NCI-H2029 treated with DMSO at 0.1 percent for 48 hours (cell line): ENCODE measurements around the gene GPX6.
"Not testable (repeated sequence)": the region's sequence is repeated elsewhere in the genome, so short reads cannot be mapped to it uniquely, and the experiment has no call there.

Experiments
- DNase-seq: peaks from one replicate; lab custom pipeline; 2025; lab: John Stamatoyannopoulos, UW

The GPX6 gene, protein sequence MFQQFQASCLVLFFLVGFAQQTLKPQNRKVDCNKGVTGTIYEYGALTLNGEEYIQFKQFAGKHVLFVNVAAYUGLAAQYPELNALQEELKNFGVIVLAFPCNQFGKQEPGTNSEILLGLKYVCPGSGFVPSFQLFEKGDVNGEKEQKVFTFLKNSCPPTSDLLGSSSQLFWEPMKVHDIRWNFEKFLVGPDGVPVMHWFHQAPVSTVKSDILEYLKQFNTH

DNA sequence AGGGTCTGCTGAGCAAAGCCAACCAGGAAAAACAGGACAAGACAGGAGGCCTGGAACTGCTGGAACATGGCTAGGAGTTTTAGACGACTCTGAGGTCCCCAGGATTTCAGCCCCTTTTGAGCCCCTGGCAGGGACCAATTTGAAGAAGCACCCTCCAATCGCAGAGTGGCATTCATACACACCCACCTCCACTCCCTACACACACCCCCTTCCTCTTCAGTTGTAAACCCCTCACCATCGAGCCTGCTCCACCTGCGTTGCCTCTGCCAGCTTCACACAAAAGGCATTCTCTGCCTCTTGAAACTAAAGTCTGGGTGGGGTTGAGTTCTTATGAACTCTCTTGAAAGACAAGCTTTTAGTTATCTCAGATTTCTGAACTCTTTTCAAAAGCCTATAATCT lies at the start of gene GPX6:
GPX6 (minus strand) TSS at position 118 of the 400 bp plus-strand sequence; CDS start at position 68, 50 bp downstream.
- no peak for DNase-seq

DNA sequence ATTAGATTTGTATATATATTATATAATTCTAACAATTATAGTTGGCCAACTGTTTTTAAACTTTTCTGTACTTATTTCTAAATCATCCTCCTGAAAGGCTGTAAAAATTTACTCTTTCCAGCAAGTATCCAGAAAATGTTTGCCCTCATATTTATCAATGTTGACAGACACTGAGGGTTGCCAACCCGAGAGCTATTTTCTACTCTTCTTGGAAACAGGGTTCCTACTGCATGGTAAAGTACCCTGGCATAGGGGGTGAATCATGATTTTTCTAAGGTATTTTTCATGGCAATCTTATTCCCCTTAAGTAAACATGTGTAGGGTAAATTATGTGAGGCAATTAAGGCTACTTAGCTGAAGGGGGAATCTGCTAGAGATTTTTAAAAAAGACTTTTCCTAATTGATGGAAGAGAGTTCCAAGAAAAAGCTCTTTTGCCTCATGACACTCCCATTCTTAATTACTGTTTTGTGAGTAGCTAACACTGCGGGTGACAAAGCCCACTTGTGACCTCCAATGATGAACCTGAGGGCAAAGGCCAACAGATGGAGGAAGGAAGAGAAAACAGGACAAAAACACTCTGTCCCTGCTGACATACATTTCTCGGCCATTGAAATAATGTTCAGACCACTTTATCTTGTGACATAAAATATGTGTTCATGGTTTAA lies 48.0 kb upstream of the GPX6 start:
- no peak for DNase-seq

DNA sequence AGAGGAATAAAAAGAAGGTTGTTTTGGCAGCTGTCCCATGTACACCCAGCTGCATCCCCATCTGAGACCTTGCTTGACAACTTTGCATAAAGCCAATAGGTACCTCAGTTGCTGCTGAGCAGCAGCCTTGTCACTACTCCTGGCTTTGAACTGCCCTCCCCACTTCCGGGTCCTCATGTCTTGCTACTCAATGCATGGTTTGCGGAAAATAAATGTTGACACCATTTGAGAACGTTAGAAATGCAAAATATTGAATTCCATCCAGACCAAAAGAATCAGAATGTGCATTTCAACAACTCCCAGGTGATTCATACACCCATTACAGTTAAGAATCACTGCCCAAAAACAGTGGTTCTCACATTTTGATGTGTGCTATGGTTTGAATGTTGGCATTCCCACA lies 43.0 kb upstream of the GPX6 start:
- DNase-seq: no peak

DNA sequence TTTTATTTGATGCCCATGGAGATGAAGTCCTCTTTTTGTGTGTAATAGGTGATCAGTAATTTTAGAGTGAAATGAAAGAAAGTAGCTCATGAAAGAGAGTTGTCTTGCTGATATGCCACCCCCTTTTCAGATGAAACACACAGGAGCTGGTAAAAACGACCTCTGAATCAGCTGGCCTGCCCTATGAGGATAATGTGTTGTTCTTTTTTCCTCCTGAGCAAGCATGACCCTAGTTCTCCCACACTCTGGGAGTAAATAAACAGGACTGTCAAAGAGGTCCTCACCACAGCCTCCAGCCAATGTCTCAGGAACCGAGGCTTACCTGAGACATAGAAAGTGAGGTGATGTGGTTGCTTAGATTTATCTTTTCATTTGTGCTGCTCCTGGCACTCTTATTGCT lies 39.5 kb upstream of the GPX6 start:
- DNase-seq: no peak

DNA sequence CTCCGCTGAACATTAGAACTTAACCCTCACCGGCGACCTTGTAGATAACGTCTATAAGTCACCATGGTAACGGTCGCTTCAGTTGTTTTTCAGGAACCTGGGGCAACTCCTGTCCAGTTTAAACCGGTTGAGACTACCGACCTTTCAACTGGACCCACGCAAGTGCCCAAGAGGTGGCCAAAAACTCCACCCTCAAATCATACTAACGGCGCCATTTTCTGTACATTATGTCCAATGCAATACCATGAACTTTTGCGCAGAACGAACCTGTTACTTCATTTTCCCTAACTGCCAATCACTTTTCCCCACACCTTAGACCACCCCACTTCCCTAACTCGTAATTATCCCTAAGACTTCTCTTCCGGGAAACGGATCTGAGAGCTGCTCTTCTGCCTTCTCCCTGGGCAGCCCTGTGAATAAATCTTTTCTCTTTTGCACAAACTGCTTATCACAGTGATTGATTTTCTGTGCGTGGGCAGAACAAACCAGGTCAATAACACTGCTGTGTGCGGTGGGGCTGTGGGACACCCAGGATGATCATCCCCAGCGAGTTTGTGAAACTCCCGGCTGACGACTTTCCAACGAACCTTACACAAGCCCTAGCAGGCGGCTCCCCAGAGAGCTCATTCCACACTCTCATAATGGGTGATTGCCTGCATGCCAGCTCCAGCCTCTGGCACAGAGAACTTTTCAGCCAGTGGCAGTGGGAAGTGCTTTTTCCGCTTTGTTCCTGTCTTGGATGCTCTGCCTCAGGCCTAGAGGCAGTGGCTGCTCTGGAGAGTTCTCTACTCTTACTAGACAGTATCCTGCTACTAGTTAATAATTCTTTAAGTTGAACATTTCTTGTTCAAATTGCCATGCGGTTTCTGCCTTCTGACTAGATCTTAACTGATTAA lies 38.6 kb upstream of the GPX6 start:
- DNase-seq: no peak

DNA sequence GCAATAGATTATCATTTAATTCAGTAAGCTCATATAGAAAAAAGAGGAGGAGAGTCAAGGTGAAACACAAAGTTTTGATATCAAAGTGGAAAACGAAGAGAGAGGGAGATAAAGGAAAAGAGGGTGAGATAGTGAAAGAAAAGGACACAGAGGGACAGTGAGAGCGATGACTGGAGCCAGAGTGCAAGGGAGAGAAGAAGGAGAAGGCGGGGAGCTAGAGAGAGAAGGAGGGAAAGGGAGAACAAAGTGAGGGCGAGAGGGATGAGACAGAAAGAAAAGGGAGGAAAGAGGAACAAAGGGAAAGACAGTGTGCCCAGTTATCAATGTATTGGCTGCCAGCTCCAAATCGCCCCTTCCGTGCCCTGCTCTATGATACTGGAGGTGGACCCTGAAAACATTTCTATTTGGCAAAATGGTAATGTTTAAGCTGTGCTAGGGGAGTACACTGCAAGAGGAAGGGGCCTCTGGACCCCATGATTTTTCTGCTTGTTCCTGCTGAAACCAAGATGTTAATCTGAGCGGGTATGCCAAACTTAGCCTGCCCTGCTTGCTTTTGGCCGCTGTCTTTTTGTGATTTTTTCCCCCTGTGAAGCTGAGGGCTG lies 37.9 kb upstream of the GPX6 start:
- no peak for DNase-seq

DNA sequence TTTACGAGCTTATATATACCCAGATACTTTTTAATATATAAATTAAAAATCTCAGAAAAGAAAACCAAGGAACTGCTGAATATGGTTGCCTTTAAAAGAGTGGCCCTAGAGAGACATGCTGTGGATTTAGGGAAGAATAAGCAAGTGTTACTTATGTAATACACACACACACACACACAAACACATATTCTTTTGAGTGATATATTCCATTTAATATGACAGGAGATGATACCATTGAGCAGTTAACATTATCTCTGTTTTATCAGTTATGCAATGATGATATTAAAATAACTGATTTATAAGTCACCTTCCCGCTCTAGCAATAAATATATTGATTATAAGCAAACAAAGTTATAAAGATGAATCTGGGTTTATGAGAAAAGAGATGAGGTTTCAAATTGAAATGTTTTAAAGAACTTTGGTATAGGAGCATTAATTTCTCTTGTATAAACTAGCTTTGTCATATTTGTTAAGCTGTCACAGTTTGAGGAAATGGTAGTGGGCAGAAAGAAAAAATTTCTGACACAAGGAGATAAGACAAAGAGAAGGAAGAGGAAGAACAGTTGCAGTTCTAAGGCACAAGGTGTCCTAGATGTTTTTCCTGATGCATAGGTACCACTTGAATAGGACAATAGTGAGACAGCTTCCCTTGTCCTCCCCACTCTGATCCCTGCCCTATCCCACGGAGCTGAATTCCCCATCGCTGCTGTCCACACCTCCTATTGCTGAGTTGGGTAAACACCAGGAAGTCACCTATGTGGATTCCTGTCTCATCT lies 36.5 kb upstream of the GPX6 start:
- no peak for DNase-seq

DNA sequence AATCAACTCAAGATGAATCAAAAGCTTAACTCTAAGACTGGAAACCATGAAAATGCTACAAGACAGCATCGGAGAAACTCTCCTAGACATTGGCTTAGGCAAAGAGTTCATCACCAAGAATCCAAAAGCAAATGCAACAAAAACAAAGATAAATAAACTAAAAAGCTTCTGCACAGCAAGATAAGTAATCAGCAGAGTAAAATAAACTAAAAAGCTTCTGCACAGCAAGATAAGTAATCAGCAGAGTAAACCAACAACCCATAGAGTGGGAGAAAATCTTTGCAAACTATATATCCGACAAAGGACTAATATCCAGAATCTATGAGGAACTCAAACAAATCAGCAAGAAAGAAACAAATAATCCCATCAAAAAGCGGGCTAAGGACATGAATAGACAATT lies 31.4 kb upstream of the GPX6 start:
- not testable (repeated sequence) for DNase-seq

DNA sequence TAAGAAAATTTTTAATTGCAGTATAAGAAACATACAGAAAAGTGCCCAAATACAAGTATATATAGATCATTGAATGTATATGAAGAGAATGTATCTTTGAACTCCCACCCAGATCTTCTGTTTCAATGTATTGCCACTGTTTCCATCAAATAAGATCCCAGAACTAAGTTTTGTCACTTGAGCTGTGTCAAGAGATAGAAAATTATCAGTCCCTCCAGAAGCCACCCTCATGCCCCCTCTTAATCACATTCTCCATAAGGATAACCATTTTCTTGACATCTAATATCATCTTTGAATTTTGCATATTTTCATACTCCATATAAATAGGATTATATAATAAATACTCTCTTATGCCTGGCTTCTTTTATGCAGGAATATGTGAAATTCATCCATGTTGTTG lies 30.4 kb upstream of the GPX6 start:
- no peak for DNase-seq

DNA sequence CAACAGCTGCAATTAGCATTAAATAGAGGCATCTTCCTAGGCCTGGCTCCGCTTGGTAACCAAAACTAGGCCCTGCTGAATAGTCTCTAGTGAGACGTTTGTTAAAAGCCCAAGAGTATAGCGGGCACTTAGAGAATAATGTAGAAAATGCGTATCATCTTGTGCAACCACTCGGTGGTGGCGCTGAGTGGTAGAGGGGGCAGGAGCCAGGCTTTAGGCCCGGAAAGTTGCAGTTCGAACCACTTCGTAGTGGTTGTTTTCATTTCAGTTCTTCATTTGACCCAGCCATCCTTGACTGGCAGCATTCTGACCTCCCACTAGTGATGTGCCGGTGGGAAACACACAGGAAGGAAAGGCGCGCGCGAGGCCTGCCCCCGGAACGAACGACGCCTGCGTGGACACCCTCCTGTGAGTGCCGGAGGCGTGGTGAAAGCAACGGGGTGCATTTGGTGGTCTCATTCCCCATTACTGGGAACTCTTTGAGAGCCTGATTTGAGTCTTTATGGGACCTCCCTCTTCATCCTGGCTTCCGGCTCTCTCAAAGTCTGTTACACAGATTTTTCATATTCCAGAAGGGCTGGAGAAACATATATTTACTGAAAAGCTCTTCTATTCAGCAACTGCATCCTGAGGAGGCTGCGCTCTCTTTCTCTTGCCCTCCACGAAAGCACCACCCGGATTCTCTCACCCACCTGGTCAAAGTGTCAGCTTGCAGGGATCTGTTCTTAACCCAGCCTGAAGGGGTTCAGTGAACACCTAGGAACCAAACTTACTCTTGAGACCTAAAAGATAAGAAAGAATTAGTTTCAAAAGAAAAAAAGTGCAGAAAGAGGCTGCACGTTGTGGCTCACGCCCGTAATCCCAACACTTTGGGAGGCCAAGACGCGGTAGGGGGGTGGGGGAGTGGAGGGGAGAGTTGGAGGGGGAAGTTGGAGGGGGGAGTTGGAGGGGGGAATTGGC lies 28.3 kb upstream of the GPX6 start:
- DNase-seq: no peak

DNA sequence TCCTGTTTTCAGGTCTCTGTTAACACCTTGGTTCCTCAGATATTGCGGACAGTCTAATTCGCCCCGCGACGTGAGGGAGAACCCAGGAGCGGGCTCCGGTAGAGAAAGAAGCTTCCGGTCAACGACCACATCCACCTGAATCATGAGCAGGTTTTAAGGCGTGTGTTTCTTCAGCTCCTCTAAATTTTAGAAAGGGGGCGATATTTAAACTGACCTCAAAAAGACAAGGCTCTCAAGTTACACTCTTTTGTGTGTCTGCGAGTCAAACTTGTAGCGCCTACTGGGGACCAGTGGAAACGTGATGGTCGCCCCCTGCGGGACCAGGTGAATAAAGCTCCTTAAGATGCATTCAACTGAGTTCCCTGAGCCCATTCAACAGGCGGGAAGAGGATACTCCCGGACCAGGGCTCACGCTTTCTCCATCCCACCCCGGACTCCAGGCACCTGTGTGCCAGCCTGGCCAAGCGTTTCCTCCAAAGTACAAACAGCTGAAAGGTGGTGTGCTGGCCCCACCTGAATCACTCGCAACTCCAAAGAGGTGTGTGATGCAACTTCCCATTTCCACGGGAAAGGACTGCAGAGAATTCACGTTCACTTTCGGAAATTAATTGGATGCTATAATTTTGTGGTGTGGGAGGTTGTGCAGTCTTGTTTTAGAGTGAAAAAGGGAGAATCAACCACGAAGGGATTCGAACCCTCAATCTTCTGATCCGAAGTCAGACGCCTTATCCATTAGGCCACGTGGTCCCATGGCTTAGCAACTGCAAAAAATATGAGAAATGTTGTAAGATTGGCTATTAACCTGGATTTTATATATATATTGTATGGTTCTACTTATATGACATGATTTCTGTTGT lies 27.1 kb upstream of the GPX6 start:
- DNase-seq: no peak

DNA sequence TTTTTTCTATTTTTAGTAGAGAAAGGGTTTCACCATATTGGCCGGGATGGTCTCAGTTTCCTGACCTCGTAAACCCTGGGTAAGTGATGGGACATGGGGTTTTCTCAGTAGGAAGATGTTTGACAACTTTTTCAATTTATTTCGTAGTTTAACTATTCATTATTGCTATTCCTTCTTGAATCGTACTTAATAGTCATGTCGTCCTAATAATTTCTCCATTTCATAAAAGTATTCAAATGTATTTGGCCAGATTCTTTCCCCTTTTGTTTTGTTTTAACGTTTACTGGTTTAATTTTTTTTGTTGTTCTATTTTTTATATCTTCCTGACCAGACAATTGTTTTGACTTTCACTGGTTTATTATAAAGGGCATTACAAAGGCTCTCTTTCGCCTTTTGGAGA lies 26.4 kb upstream of the GPX6 start:
- DNase-seq: no peak

DNA sequence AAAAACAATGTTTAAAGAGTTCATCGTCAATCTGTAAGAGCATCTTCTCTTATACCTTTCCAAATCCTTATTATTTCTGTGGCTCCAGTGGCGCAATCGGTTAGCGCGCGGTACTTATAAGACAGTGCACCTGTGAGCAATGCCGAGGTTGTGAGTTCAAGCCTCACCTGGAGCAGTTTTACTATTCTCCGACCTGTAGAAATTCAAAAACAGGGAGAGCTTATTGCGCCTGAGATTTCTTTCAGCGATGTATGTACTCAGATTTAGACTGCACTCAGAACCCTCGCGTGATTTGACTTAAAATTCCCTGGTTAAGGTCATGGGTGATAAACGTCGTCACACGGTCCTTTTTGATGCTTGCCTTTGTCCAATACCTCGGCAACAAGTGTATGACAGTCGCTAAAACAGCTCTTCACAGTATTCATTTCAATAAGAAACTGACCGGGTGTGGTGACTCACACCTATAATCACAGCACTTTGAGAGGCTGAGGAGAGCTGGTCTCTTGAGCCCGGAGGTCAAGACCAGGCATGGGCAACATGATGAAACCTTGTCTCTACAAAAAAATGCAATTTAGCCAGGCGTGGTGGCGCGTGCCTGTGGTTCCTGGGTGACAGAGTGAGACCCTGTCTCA lies 22.0 kb upstream of the GPX6 start:
- DNase-seq: no peak

DNA sequence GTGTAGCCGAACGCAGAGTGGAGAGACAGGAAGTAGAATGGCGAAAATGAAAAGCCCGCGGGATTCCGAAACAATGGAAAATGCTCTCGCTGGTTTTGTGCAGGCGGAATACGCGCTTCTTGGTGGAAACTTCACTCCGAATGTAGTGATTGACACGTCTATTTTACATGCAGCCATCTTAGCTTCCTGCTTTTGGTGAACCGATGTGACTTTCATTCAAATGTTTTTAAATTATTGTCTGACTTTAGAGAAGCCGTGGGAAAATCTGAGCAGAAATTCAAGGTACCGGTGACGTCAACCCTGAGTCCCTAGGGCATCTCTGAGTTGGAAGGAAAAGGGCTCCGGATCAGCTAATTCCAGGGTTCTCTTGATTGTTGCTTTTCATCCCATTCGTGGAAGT lies 21.5 kb upstream of the GPX6 start:
- no peak for DNase-seq

DNA sequence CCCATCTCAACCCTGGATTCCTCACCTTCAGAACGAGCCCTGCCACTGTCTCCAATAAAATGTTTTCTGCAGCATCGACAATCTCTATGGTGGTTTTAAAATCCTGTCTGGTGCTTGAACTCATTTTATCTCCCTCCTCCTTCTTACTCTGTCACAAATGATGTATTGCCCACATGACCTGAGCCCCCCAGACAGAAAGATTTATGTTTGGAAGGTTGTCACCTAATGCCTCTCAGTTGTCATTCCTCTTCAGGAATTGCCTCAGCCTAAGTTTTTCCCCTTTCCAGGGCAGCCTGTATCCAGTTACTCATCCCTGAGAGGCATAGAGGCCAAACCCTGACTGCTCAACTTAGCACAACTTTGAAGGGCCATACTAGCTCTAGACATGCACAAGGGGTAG lies 19.3 kb upstream of the GPX6 start:
- DNase-seq: no peak

DNA sequence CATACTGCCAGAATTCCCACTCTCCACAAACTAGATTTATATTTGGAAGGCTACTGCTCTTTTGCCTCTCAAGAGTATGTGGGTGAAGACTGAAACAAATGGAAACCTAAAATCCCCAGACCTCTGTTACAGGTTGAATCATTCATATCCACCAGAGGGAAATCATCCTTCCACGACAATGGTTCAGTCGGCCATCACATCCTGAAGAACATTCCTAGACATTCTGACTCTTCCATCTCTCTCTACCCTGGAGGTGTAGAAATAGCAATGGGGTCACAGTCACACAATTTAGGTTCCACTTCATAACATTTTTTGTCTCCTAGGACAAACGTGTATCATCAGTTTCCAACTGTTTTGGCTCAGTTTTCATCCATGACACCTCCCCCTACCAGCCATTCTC lies 18.7 kb upstream of the GPX6 start:
- DNase-seq: no peak

DNA sequence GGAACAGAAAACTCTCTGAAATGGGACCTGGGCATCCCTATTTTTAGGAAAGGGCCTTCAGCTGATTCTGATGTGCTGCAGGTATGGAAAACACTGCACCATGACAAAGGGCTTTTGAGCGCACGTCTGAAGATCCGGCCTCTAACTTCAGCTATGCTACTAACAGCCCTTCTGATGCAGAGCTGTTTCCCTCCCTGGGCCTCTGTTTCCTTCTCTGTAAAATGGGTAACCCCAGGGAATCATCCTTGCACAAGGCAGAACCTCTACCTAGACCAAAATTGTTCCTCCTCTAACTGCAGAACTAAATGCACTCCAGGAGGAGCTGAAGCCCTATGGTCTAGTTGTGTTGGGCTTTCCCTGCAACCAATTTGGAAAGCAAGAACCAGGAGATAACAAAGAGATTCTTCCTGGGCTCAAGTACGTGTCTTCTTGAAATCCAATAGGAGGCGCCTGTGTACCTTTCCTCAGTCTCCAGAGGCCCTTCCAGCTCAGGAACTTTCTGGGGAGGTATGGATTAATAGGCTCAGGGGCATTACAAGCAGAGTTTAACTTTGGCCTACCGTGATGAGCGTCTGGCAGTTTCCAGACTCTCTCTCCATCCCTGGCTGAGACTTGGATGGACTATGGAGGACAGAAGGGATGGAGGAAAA lies 16.0 kb upstream of the GPX6 start:
- DNase-seq: no peak

DNA sequence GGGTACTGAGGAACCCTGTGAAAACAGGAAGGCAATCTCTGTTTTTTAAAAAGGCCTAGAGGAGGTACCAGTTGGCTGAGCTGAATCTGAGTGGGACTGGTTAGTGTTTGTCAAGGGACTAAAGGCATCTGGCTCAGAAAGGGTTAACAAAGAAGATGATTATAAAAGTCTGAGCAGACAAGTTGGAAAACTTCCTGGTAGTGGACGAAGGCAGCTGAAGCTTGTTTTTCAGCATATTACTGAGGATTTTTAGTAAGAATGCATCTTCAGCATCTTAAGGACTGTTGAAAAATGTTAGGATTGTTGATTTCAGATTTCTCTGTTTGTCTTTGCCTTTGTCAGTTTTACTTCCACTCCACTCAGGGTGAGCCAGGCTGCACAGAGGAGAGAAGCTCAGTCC lies 15.2 kb upstream of the GPX6 start:
- DNase-seq: no peak
